Measurements from ENCODE around the gene TCF25. TPM values are rescaled to one million over a fixed set of nuclear protein-coding genes. Genes with fewer than 3 reads are reported as not detected.
"Not testable (repeated sequence)": the region's sequence is repeated elsewhere in the genome, so short reads cannot be mapped to it uniquely, and the experiment has no call there.

Gene TCF25
- total RNA-seq, 4 donors from 2014 or later, result 60.3 to 221 (median 126) TPM

DNA sequence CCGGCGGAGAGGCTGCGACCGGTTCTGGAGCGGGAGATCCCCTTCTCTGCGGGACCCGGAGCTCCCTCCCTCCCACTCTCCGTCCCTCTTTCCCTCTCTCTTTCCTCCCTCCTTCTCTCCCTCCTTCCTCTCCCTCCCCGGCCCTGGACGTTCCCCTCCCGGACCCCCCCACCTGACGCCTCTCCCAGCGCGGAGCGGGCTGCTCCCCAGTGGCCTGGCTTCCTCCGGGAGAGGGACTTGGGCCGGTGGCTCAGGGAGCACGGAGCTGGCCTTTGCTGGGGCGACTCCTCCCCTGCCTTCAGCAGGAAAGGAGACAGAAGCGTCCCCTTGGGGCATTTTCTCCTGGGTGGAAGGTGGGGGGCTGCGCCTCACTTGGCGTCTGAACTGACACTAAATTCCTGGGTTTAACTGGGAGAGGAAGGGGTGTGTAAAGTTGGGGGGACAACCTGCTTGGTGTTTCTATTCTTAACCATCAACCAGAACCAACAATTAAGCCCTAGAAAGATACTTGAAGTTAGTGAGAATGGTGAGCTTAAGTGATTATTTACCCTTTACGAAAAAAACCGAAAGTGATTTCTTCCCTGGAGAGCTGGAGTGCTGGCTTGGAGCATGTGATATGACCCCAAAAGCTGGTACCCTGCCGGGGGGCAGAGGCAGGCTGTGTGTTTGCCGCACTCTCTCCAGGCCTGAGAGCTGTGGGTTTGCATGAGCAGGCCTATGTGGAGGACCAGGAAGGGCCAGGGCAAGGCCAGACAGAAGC is 44.3 kb upstream of the TCF25 start:
- intact Hi-C loops (cut with DNase I; ENCODE audit: low total_unique reads), result no loop called here
- H3K4me3 ChIP-seq, result peak overlapping the region; percentile 10 to 36
- no peak for DNase-seq
- H3K27me3 ChIP-seq, result no peaks in the 10 kb centered on the region
- no peaks in the 10 kb centered on the region for H3K36me3 ChIP-seq
- H3K9me3 ChIP-seq, result no peaks in the 10 kb centered on the region
- H3K4me1 ChIP-seq, result no peaks in the 10 kb centered on the region
- no peak for TF ChIP-seq POLR2A (IDR thresholded peaks at IDR 0.05)
- TF ChIP-seq, protein P1, sequence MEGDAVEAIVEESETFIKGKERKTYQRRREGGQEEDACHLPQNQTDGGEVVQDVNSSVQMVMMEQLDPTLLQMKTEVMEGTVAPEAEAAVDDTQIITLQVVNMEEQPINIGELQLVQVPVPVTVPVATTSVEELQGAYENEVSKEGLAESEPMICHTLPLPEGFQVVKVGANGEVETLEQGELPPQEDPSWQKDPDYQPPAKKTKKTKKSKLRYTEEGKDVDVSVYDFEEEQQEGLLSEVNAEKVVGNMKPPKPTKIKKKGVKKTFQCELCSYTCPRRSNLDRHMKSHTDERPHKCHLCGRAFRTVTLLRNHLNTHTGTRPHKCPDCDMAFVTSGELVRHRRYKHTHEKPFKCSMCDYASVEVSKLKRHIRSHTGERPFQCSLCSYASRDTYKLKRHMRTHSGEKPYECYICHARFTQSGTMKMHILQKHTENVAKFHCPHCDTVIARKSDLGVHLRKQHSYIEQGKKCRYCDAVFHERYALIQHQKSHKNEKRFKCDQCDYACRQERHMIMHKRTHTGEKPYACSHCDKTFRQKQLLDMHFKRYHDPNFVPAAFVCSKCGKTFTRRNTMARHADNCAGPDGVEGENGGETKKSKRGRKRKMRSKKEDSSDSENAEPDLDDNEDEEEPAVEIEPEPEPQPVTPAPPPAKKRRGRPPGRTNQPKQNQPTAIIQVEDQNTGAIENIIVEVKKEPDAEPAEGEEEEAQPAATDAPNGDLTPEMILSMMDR (IDR thresholded peaks at IDR 0.05), result no peak
- H3K27ac ChIP-seq, result no peak overlapping the region

DNA sequence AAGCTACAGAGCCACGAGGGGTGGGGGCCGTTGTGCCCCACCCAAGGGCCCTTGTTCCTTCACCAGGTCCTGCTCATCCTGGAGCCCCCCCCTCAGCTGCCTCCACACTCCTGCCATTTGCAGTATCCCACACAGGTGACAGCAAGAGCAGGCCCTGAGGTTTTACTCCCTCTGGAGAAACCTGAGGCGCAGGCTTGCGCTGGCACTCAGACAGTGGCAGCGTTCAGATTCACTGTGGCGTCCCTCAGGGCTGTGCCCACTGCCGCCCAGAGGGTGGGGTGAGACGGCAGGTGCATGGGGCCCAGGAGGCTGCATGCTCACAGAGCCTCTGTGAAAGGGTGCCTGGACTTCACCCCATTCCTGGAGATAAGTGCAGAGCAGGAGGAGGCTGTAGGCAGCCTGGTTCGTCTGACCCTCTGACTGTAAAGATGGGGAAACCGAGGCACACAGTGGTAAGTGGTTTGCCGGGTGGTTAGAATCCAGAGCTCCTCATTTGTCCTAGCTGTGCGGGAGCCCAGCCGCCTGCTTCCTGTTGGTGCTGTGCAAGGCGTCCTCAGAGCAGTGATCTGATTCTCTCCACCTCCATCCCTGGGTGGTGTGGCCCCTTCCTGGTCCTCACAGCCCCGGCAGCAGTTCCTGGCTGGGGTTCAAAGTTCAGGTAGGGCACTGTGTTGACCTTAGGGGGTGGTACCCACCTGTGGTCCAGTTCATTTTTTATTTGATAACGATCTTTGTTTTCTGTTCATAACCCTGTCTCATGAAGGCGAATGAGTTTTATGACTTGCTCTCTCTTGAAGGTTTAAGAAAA is 43.6 kb upstream of the TCF25 start:
- intact Hi-C loops (cut with DNase I; ENCODE audit: low total_unique reads), result no loop called here
- H3K9me3 ChIP-seq, result no peaks in the 10 kb centered on the region

DNA sequence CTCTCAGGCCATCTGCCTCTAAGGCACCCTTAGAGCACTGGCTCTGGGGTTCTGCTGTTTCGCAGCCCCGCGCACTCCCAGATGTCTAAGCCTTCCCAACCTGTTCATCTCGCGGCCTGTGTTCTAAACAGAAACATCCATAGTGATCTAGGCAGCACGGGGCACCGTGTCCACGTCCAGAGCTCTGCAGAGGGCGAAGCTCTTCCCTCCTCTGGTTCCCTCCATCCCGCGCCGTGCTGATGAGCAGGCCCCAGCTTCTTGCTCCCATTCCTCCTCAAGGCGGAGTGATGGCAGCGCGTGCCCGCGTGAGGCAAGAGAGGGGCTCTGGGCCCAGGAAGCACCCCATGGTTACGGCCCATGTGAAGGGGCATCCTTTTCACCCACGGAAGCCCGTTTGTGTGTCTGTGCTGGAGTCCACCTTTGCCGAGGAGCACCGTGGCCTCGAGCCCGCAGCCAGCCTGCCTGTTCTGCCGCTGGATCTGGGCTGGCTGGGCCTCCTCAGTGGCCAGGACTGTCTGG is 41.5 kb upstream of the TCF25 start:
- Histone ChIP-seq H3K27ac (no peak overlapping the region), H3K36me3 (no peaks in the 10 kb centered on the region), H3K4me3 (no peak overlapping the region), H3K9me3 (no peaks in the 10 kb centered on the region), H3K4me1 (no peaks in the 10 kb centered on the region), H3K27me3 (no peaks in the 10 kb centered on the region)
- no peak for TF ChIP-seq POLR2A (IDR thresholded peaks at IDR 0.05)
- TF ChIP-seq, protein P1 (IDR thresholded peaks at IDR 0.05), result no peak
- intact Hi-C loops (cut with DNase I; ENCODE audit: low total_unique reads), result no loop called here
- DNase-seq, result no peak

More for the DNA sequence above, 43.6 kb upstream of the TCF25 start:
- no peak overlapping the region for H3K4me3 ChIP-seq
- no peaks in the 10 kb centered on the region for H3K36me3 ChIP-seq
- no peak overlapping the region for H3K27ac ChIP-seq
- no peaks in the 10 kb centered on the region for H3K4me1 ChIP-seq
- no peaks in the 10 kb centered on the region for H3K27me3 ChIP-seq
- no peak for DNase-seq
- TF ChIP-seq, protein P1 (IDR thresholded peaks at IDR 0.05), result no peak
- no peak for TF ChIP-seq POLR2A (IDR thresholded peaks at IDR 0.05)

DNA sequence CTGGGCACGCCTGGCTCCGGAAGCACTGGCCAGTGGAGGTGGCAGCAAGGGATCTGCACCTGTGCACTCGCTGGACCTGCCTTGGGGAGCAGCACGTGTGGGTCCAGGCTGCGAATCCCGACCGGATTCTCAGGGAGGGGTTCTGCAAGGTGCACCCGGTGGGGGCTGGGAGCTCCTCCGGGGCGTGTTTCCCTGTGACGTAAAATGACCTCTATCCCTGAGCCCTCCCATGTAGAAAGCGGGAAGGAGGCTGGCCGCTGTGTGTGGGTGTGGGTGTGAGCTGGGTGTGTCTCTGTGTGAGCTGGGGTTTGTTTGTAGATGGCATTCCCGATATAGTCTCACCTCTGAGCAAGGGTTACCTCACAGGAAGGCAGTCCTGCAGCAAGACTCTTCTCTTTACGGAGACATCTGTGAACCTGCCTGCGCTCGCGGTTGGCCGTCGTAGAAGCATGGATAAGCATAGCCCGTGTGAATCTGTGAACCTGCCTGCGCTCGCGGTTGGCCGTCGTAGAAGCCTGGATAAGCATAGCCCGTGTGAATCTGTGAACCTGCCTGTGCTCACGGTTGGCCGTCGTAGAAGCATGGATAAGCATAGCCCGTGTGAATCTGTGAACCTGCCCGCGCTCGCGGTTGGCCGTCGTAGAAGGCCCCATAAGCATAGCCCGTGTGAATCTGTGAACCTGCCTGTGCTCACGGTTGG is 39.6 kb upstream of the TCF25 start:
- H3K4me1 ChIP-seq; H3K27me3 ChIP-seq; DNase-seq; H3K27ac ChIP-seq; H3K4me3 ChIP-seq; intact Hi-C loops (cut with DNase I; ENCODE audit: low total_unique reads); H3K36me3 ChIP-seq; H3K9me3 ChIP-seq: not testable (repeated sequence)

DNA sequence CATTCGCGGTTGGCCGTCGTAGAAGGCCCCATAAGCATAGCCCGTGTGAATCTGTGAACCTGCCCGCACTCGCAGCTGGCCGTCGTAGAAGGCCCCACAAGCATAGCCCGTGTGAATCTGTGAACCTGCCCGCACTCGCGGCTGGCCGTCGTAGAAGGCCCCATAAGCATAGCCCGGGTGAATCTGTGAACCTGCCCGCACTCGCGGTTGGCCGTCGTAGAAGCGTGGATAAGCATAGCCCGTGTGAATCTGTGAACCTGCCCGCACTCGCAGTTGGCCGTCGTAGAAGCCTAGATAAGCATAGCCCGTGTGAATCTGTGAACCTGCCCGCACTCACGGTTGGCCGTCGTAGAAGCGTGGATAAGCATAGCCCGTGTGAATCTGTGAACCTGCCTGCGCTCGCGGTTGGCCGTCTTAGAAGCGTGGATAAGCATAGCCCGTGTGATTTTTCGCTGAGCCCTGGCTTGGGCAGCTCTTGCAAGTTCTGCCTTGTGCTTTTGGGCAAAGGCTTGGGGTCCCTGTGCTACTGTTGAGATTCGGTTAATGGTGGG is 38.5 kb upstream of the TCF25 start:
- H3K27me3 ChIP-seq; H3K36me3 ChIP-seq; DNase-seq; H3K4me3 ChIP-seq; H3K27ac ChIP-seq; H3K9me3 ChIP-seq; intact Hi-C loops (cut with DNase I; ENCODE audit: low total_unique reads); H3K4me1 ChIP-seq: not testable (repeated sequence)

DNA sequence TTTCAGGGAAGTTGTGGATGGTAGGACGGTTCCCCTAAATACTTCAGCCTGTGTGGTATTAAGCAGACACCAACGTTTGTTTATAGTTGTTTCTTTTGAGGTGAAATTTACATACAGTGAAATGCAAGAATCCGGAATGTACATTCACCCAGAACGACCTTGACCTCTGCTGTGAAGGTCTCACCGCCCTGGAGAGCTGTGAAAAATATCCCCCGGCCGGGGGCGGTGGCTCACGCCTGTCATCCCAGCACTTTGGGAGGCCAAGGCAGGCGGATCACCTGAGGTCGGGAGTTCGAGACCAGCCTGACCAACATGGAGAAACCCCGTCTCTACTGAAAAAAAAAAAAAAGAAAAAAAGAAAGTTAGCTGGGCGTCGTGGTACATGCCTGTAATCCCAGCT is 36.9 kb upstream of the TCF25 start:
- DNase-seq; H3K36me3 ChIP-seq; intact Hi-C loops (cut with DNase I; ENCODE audit: low total_unique reads); H3K4me1 ChIP-seq; H3K27me3 ChIP-seq; H3K9me3 ChIP-seq; H3K4me3 ChIP-seq; H3K27ac ChIP-seq: not testable (repeated sequence)

All from uterus (tissue), 4 donors.